Measurements from ENCODE around the gene SLC44A3.

- no peak for TF ChIP-seq CTCF (conservative IDR thresholded peaks at IDR 0.05 in 1 of 2, IDR thresholded peaks at IDR 0.05 in 1 of 2; ENCODE audit: low read depth in 1 of 2, low read length in 2 of 2)
- TF ChIP-seq EZH2 (IDR thresholded peaks at IDR 0.05; ENCODE audit: low read length, missing control alignments): no peak
Measured at GRCh38 chr1:94909486-94909885, 89.3 kb downstream of the SLC44A3 start.
